ENCODE data around the gene CYP4F22. TPM values are rescaled to one million over a fixed set of nuclear protein-coding genes. Genes with fewer than 3 reads are reported as not detected.

The CYP4F22 gene
- total RNA-seq, 5 donors from 2014 or later (not counting 1 experiment from before 2014, with no cell fraction given), result 0.73 to 1.6 (median 1.3) TPM

DNA sequence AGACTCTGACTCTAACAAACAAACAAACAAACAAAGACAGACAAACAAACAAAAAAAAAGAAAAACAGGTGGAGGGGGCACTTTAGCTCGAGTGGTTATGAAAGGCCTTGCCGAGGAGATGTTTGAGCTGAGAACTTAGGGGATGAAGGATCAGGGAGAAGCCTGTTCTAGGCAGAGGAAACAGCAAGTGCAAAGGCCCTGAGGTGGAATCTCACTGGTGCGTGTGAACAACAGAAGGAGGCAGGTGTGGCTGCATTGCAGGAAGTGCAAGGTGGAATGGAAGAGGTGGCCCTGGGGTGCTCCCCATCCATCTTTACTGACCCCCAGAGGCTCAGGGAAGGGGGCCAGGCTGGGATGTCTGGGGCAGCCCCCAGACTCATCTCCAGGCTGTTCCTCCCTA, 41.9 kb downstream of the CYP4F22 start:
- H3K27me3 ChIP-seq (replicated peaks in 1 of 2; ENCODE audit: control insufficient read depth in 2 of 2, extremely low read depth in 1 of 2, insufficient read depth in 2 of 2, low read length in 1 of 2), result no peaks in the 10 kb centered on the region
- Mint-ChIP-seq H3K27me3 (no peaks in the 10 kb centered on the region), H3K36me3 (no peaks in the 10 kb centered on the region), H3K4me1 (peaks cover 17 to 28% (median 21%) of the 10 kb centered on the region in 3 donors), H3K9me3 (no peaks in the 10 kb centered on the region), H3K27ac (peak overlapping the region; percentile 91 to 92), H3K4me3 (peak overlapping the region; percentile 55 to 85 (median 83))
- peaks cover 8 to 23% of the 10 kb centered on the region in 2 experiments for H3K4me1 ChIP-seq (ENCODE audit: control insufficient read depth in 1 of 2, extremely low read depth in 1 of 2, insufficient read depth in 2 of 2, low read length in 2 of 2)
- no peak overlapping the region for H3K4me3 ChIP-seq (ENCODE audit: control insufficient read depth in 1 of 2, extremely low read depth in 1 of 2, low read length in 1 of 2)
- H3K36me3 ChIP-seq (ENCODE audit: control insufficient read depth in 2 of 2, extremely low read depth in 1 of 2, insufficient read depth in 1 of 2, low read length in 1 of 2), result no peaks in the 10 kb centered on the region
- DNase-seq (no peak), ATAC-seq (replicated peaks in 1 of 4) (no peak)
- ChIA-PET POLR2A (interaction anchor here in 1 of 2 donors (1.8 kb wide), 1 partner anchor 131 kb away, joined by 6 read pairs; the partner anchor contains the start of gene AKAP8L), CTCF (interaction anchor here (1.3 to 1.6 kb wide), 2 partner anchors 130 to 425 kb away, joined by 4 read pairs; no protein-coding TSS in a partner anchor)
- no peak overlapping the region for H3K27ac ChIP-seq (ENCODE audit: low read length)
- H3K9me3 ChIP-seq, result no peaks in the 10 kb centered on the region
- 95% methylated on average over 2 of the region's 3 CpGs for WGBS (ENCODE audit: insufficient coverage)

GRCh38 chr19:15550929-15551292, 42.6 kb downstream of the CYP4F22 start:
- Mint-ChIP-seq H3K36me3 (no peaks in the 10 kb centered on the region), H3K27me3 (no peaks in the 10 kb centered on the region), H3K27ac (peak overlapping the region; percentile 91 to 92), H3K9me3 (no peaks in the 10 kb centered on the region), H3K4me3 (peak overlapping the region; percentile 80 to 85 (median 83)), H3K4me1 (peaks cover 22 to 34% (median 27%) of the 10 kb centered on the region in 3 donors)
- no peak for ATAC-seq (replicated peaks in 1 of 4)
- Histone ChIP-seq H3K27ac (ENCODE audit: low read length) (peak overlapping the region; percentile 70), H3K4me1 (ENCODE audit: control insufficient read depth in 1 of 2, extremely low read depth in 1 of 2, insufficient read depth in 2 of 2, low read length in 2 of 2) (peaks cover 11 to 30% of the 10 kb centered on the region in 2 experiments), H3K9me3 (no peaks in the 10 kb centered on the region), H3K36me3 (ENCODE audit: control insufficient read depth in 2 of 2, extremely low read depth in 1 of 2, insufficient read depth in 1 of 2, low read length in 1 of 2) (no peaks in the 10 kb centered on the region), H3K27me3 (replicated peaks in 1 of 2; ENCODE audit: control insufficient read depth in 2 of 2, extremely low read depth in 1 of 2, insufficient read depth in 2 of 2, low read length in 1 of 2) (no peaks in the 10 kb centered on the region), H3K4me3 (ENCODE audit: control insufficient read depth in 1 of 2, extremely low read depth in 1 of 2, low read length in 1 of 2) (peak overlapping the region; percentile 70 to 84)
- whole genome bisulfite sequencing (ENCODE audit: insufficient coverage), result 15% methylated on average over 8 of the region's 8 CpGs
- CTCF ChIA-PET, result interaction anchor here (0.6 to 1.6 kb wide), 5 partner anchors 131 to 459 kb away, joined by 3 to 19 read pairs (median 4); partner anchors contain the start of gene AKAP8L (in 1 of the 2)
- peak in 8 of 35 experiments; percentile 4 to 50 (median 8) for DNase-seq
- POLR2A ChIA-PET, result interaction anchor here (0.5 to 1.8 kb wide), 2 partner anchors 83 to 132 kb away, joined by 6 to 9 read pairs; partner anchors contain the start of gene AKAP8L (in 1 of the 2)

GRCh38 chr19:15551293-15552004, 43.1 kb downstream of the CYP4F22 start:
- peak; percentile 52 to 69 (median 60) for ATAC-seq (replicated peaks in 1 of 4)
- Histone ChIP-seq H3K27me3 (replicated peaks in 1 of 2; ENCODE audit: control insufficient read depth in 2 of 2, extremely low read depth in 1 of 2, insufficient read depth in 2 of 2, low read length in 1 of 2) (no peaks in the 10 kb centered on the region), H3K4me1 (ENCODE audit: control insufficient read depth in 1 of 2, extremely low read depth in 1 of 2, insufficient read depth in 2 of 2, low read length in 2 of 2) (peaks cover 15 to 35% of the 10 kb centered on the region in 2 experiments), H3K9me3 (no peaks in the 10 kb centered on the region), H3K4me3 (ENCODE audit: control insufficient read depth in 1 of 2, extremely low read depth in 1 of 2, low read length in 1 of 2) (peak overlapping the region; percentile 70 to 84), H3K27ac (ENCODE audit: low read length) (peak overlapping the region; percentile 70), H3K36me3 (ENCODE audit: control insufficient read depth in 2 of 2, extremely low read depth in 1 of 2, insufficient read depth in 1 of 2, low read length in 1 of 2) (no peaks in the 10 kb centered on the region)
- H3K27ac Mint-ChIP-seq, result peak overlapping the region; percentile 91 to 92
- ChIA-PET POLR2A (interaction anchor here (0.5 to 1.8 kb wide), 4 partner anchors 84 to 460 kb away, joined by 4 to 9 read pairs (median 6); partner anchors contain the start of gene AKAP8L (in 1 of the 2)), CTCF (interaction anchor here (0.6 to 1.6 kb wide), 6 partner anchors 130 to 459 kb away, joined by 3 to 19 read pairs (median 4); partner anchors contain the start of gene AKAP8L (in 1 of the 2))
- H3K27me3 Mint-ChIP-seq, result no peaks in the 10 kb centered on the region
- no peaks in the 10 kb centered on the region for H3K36me3 Mint-ChIP-seq
- DNase-seq, result peak; percentile 31 to 82 (median 62)
- 1% methylated on average over 36 of the region's 40 CpGs for WGBS (ENCODE audit: insufficient coverage)
- no peaks in the 10 kb centered on the region for H3K9me3 Mint-ChIP-seq
- H3K4me3 Mint-ChIP-seq, result peak overlapping the region; percentile 80 to 85 (median 83)
- peaks cover 27 to 38% (median 32%) of the 10 kb centered on the region in 3 donors for H3K4me1 Mint-ChIP-seq

GRCh38 chr19:15555021-15555420, 46.7 kb downstream of the CYP4F22 start:
- ChIA-PET POLR2A (interaction anchor here (0.6 to 1.7 kb wide), 4 partner anchors 10 to 136 kb away, joined by 3 to 13 read pairs (median 8); partner anchors contain the start of gene AKAP8L (in 1 of the 2)), CTCF (interaction anchor here (0.6 to 3.0 kb wide), 7 partner anchors 40 to 431 kb away, joined by 3 to 113 read pairs (median 4); partner anchors contain the start of gene AKAP8L (in 2 of the 2))
- Mint-ChIP-seq H3K27ac (peak overlapping the region; percentile 5 to 88), H3K4me1 (peaks cover 29 to 39% (median 34%) of the 10 kb centered on the region in 3 donors), H3K4me3 (peak overlapping the region; percentile 66 to 81 (median 75)), H3K9me3 (no peaks in the 10 kb centered on the region), H3K27me3 (no peaks in the 10 kb centered on the region), H3K36me3 (no peaks in the 10 kb centered on the region)
- peaks cover 15 to 40% of the 10 kb centered on the region in 2 experiments for H3K4me1 ChIP-seq (ENCODE audit: control insufficient read depth in 1 of 2, extremely low read depth in 1 of 2, insufficient read depth in 2 of 2, low read length in 2 of 2)
- no peak overlapping the region for H3K27ac ChIP-seq (ENCODE audit: low read length)
- ATAC-seq (replicated peaks in 1 of 4), result no peak
- H3K27me3 ChIP-seq (replicated peaks in 1 of 2; ENCODE audit: control insufficient read depth in 2 of 2, extremely low read depth in 1 of 2, insufficient read depth in 2 of 2, low read length in 1 of 2), result peaks cover 0 to 5% of the 10 kb centered on the region in 2 experiments
- no peaks in the 10 kb centered on the region for H3K36me3 ChIP-seq (ENCODE audit: control insufficient read depth in 2 of 2, extremely low read depth in 1 of 2, insufficient read depth in 1 of 2, low read length in 1 of 2)
- no peaks in the 10 kb centered on the region for H3K9me3 ChIP-seq
- no peak overlapping the region for H3K4me3 ChIP-seq (ENCODE audit: control insufficient read depth in 1 of 2, extremely low read depth in 1 of 2, low read length in 1 of 2)
- 83% methylated on average over 7 of the region's 17 CpGs for WGBS (ENCODE audit: insufficient coverage)
- peak in 2 of 35 experiments; percentile 5 to 8 for DNase-seq

GRCh38 chr19:15555759-15556633, 47.7 kb downstream of the CYP4F22 start:
- POLR2A ChIA-PET, result interaction anchor here (0.6 to 1.7 kb wide), 4 partner anchors 136 to 178 kb away, joined by 3 to 13 read pairs (median 4); partner anchors contain the start of gene AKAP8L (in 1 of the 2)
- DNase-seq (peak; percentile 87 to 99 (median 94)), ATAC-seq (replicated peaks in 1 of 4) (peak; percentile 81 to 89 (median 86))
- Histone ChIP-seq H3K9me3 (no peaks in the 10 kb centered on the region), H3K27me3 (replicated peaks in 1 of 2; ENCODE audit: control insufficient read depth in 2 of 2, extremely low read depth in 1 of 2, insufficient read depth in 2 of 2, low read length in 1 of 2) (peaks cover 0 to 14% of the 10 kb centered on the region in 2 experiments), H3K27ac (ENCODE audit: low read length) (peak overlapping the region; percentile 65), H3K36me3 (ENCODE audit: control insufficient read depth in 2 of 2, extremely low read depth in 1 of 2, insufficient read depth in 1 of 2, low read length in 1 of 2) (no peaks in the 10 kb centered on the region), H3K4me1 (ENCODE audit: control insufficient read depth in 1 of 2, extremely low read depth in 1 of 2, insufficient read depth in 2 of 2, low read length in 2 of 2) (peaks cover 7 to 33% of the 10 kb centered on the region in 2 experiments), H3K4me3 (ENCODE audit: control insufficient read depth in 1 of 2, extremely low read depth in 1 of 2, low read length in 1 of 2) (peak overlapping the region; percentile 52 to 82)
- peak overlapping the region; percentile 88 to 89 for H3K27ac Mint-ChIP-seq
- H3K4me1 Mint-ChIP-seq, result peaks cover 23 to 30% (median 28%) of the 10 kb centered on the region in 3 donors
- peak overlapping the region; percentile 66 to 81 (median 75) for H3K4me3 Mint-ChIP-seq
- H3K9me3 Mint-ChIP-seq, result no peaks in the 10 kb centered on the region
- no peaks in the 10 kb centered on the region for H3K27me3 Mint-ChIP-seq
- under 1% methylated on average over 40 of the region's 49 CpGs for WGBS (ENCODE audit: insufficient coverage)
- CTCF ChIA-PET, result interaction anchor here (0.5 to 3.0 kb wide), 25 partner anchors 9 to 629 kb away, joined by 3 to 113 read pairs (median 4); partner anchors contain the start of genes AKAP8 (in 1 of the 2), AKAP8L (in 1 of the 2), BRD4 (in 1 of the 2) and FAM32A (in 1 of the 2)
- no peaks in the 10 kb centered on the region for H3K36me3 Mint-ChIP-seq

All from T-cell (primary cell).